ENCODE results near the gene FSTL4. TPM values are rescaled to one million over a fixed set of nuclear protein-coding genes. Genes with fewer than 3 reads are reported as not detected.

The FSTL4 gene
- total and polyA plus RNA-seq, 2 of the 13 experiments (the other 11 are each of a cell fraction or from before 2014, with no cell fraction given) = 2.1 to 3.0 TPM

- TF ChIP-seq HIC2 (CRISPR knock-in tag; IDR thresholded peaks at IDR 0.05; ENCODE audit: low read depth) (no peak), ZNF674 (CRISPR knock-in tag; IDR thresholded peaks at IDR 0.05; ENCODE audit: low read depth) (no peak), CEBPB (IDR thresholded peaks at IDR 0.05; ENCODE audit: borderline replicate concordance, low read depth, low read length) (no peak), RBM22 (optimal IDR thresholded peaks at IDR 0.05; ENCODE audit: low read length) (no peak), ZNF44 (CRISPR knock-in tag; IDR thresholded peaks at IDR 0.05) (no peak)
Observed at GRCh38 chr5:133581348-133581747, 31.0 kb downstream of the FSTL4 start (continued).

- 0% methylated on average over 5 of the region's 7 CpGs for WGBS (ENCODE audit: low lambda C conversion rate)
- intact Hi-C loops (cut with micrococcal nuclease; ENCODE audit: unreplicated experiment) = no loop called here
- H2AFZ ChIP-seq (ENCODE audit: low read length) = no peak overlapping the region
- no peak for DNase-seq (ENCODE audit: low spot score)
- H3K9ac ChIP-seq (ENCODE audit: insufficient read depth, low read depth, low read length) = no peak overlapping the region
- no peak for ATAC-seq
- no peaks in the 10 kb centered on the region for H3K9me3 ChIP-seq (ENCODE audit: low read length)
- H3K4me2 ChIP-seq (ENCODE audit: low read depth, low read length) = no peak overlapping the region
- ChIA-PET CTCF (ENCODE audit: low intra/inter-chr PET ratio, low total read pairs) (no interaction called here), POLR2A (no interaction called here)
- TF ChIP-seq CHD4 (IDR thresholded peaks at IDR 0.05; ENCODE audit: borderline replicate concordance, low read length) (no peak), KLF11 (CRISPR knock-in tag; IDR thresholded peaks at IDR 0.05) (no peak)
- in situ Hi-C loops (cut with HindIII; ENCODE audit: extremely low pct_ligation_motif_present, low pct_unique_long_range_greater_than_20kb) = no loop called here
- no peaks in the 10 kb centered on the region for H3K4me1 ChIP-seq (ENCODE audit: insufficient read depth, low read length)
- no peaks in the 10 kb centered on the region for H3K79me2 ChIP-seq (ENCODE audit: insufficient read depth, low read length)
- peaks cover 0 to 11% of the 10 kb centered on the region in 2 experiments; a peak in 2 of 5 replicates for H3K27me3 ChIP-seq (ENCODE audit: control insufficient read depth in 1 of 2, insufficient read depth in 2 of 2, low read length in 2 of 2)
- no peak for FAIRE-seq
- no peak overlapping the region for H3K27ac ChIP-seq (ENCODE audit: extremely low read length, insufficient read depth, low read length)
- BruUV-seq (replicated peaks) = no TSS peak
- no peak overlapping the region for H3K4me3 ChIP-seq (replicated peaks in 1 of 3; ENCODE audit: insufficient read depth in 1 of 3, low read depth in 2 of 3, low read length in 3 of 3)
- H4K20me1 ChIP-seq (ENCODE audit: insufficient read depth, low read length) = no peaks in the 10 kb centered on the region
- H3K36me3 ChIP-seq (replicated peaks in 1 of 2; ENCODE audit: control insufficient read depth in 1 of 2, insufficient read depth in 2 of 2, low read length in 2 of 2) = no peaks in the 10 kb centered on the region
Observed at GRCh38 chr5:133580618-133581017, 31.7 kb downstream of the FSTL4 start.

Data from HepG2 (cell line).